KMS-11 (cell line): ENCODE measurements around the gene CTH.

ENCODE experiments used
- H2AFZ ChIP-seq: fragments of 200-600 bp; sonication (generic); 2 replicates; pipeline ENCODE4 v1.6.1; 2016; ENCODE audit warnings: antibody characterized with exemption, mixed run types, low read depth
- H3K27ac ChIP-seq: fragments of 200-600 bp; sonication (generic); 2 replicates; pipeline ENCODE4 v1.6.1; 2016; ENCODE audit warnings: mild to moderate bottlenecking, mixed run types
- H3K27me3 ChIP-seq: fragments of 200-600 bp; sonication (generic); 2 replicates; pipeline ENCODE4 v1.6.1; 2017; ENCODE audit warnings: mild to moderate bottlenecking, low read depth, mixed run types, moderate library complexity; ENCODE audit not compliant: insufficient read depth
- H3K36me3 ChIP-seq: fragments of 200-600 bp; sonication (generic); 2 replicates; pipeline ENCODE4 v1.6.1; 2017; ENCODE audit warnings: mild to moderate bottlenecking, mixed run types; ENCODE audit not compliant: insufficient read depth
- H3K4me1 ChIP-seq: fragments of 200-600 bp; sonication (generic); 2 replicates; pipeline ENCODE4 v1.6.1; 2016; ENCODE audit warnings: mild to moderate bottlenecking, low read depth, mixed run types; ENCODE audit not compliant: poor library complexity, severe bottlenecking
- H3K4me2 ChIP-seq: fragments of 200-600 bp; sonication (generic); 2 replicates; pipeline ENCODE4 v1.7.0; 2016; ENCODE audit warnings: mild to moderate bottlenecking, mixed run types
- H3K4me3 ChIP-seq: fragments of 200-600 bp; sonication (generic); IDR thresholded peaks from 2 replicates; pipeline ENCODE4 v1.6.1; 2017; ENCODE audit warnings: low read depth, low read length, mixed read lengths; ENCODE audit not compliant: insufficient read depth
- H3K79me2 ChIP-seq: fragments of 200-600 bp; sonication (generic); 2 replicates; pipeline ENCODE4 v1.6.1; 2016; ENCODE audit warnings: low read depth, mixed run types; ENCODE audit not compliant: insufficient read depth
- H3K9ac ChIP-seq: fragments of 200-600 bp; sonication (generic); 2 replicates; pipeline ENCODE4 v1.6.1; 2016; ENCODE audit warnings: mild to moderate bottlenecking, mixed run types
- H4K20me1 ChIP-seq: fragments of 200-600 bp; sonication (generic); 2 replicates; pipeline ENCODE4 v1.6.1; 2016; ENCODE audit warnings: mild to moderate bottlenecking, mixed run types; ENCODE audit not compliant: insufficient read depth
- TF ChIP-seq, protein P1 (sequence below): fragments of 200-600 bp; sonication (generic); conservative IDR thresholded peaks from 2 replicates; pipeline ENCODE4 v1.6.1; 2017; ENCODE audit warnings: low read depth, mild to moderate bottlenecking, antibody characterized with exemption, low read length, moderate library complexity, mixed read lengths

The CTH gene

DNA sequence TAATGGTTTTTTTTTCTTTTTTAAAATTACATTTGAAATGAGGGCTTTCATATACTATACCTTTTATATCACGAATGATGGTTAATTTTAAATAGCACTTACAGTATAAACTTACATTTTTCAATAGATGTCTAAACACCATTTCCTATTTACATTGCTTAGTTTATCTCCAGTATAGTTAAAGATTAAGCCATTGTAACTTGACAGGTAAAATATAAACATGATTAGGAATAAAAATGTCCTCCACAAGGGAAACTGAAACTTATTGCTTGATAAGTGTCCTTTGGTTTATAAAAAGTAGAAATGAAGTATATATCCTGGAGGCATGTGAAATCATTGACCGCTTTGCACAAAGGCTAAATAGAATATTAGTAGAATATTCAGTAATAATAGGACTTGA lies 20.2 kb downstream of the CTH start:
- Histone ChIP-seq H2AFZ (no peak overlapping the region), H3K27ac (no peak overlapping the region), H3K27me3 (no peaks in the 10 kb centered on the region), H3K4me3 (no peak overlapping the region), H3K9ac (no peak overlapping the region), H3K4me2 (no peak overlapping the region), H3K79me2 (no peaks in the 10 kb centered on the region), H3K36me3 (no peaks in the 10 kb centered on the region), H3K4me1 (no peaks in the 10 kb centered on the region), H4K20me1 (no peaks in the 10 kb centered on the region)
- TF ChIP-seq, protein P1, sequence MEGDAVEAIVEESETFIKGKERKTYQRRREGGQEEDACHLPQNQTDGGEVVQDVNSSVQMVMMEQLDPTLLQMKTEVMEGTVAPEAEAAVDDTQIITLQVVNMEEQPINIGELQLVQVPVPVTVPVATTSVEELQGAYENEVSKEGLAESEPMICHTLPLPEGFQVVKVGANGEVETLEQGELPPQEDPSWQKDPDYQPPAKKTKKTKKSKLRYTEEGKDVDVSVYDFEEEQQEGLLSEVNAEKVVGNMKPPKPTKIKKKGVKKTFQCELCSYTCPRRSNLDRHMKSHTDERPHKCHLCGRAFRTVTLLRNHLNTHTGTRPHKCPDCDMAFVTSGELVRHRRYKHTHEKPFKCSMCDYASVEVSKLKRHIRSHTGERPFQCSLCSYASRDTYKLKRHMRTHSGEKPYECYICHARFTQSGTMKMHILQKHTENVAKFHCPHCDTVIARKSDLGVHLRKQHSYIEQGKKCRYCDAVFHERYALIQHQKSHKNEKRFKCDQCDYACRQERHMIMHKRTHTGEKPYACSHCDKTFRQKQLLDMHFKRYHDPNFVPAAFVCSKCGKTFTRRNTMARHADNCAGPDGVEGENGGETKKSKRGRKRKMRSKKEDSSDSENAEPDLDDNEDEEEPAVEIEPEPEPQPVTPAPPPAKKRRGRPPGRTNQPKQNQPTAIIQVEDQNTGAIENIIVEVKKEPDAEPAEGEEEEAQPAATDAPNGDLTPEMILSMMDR = no peak

DNA sequence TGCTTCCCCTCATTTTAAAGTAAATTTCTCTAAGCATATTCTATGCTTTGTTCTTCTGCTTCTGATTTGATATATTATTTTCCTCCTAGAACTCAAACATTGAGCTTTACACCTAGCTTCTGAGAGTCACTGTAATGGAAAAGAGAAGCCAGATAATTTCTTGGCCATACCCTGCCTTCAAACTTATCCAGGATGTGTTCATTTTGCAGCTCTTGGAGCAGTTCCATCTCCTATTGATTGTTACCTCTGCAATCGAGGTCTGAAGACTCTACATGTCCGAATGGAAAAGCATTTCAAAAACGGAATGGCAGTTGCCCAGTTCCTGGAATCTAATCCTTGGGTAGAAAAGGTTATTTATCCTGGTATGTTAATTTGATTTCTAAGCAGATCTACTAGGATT lies 20.8 kb downstream of the CTH start:
- no peak overlapping the region for H3K9ac ChIP-seq
- H3K4me2 ChIP-seq = no peak overlapping the region
- no peaks in the 10 kb centered on the region for H3K4me1 ChIP-seq
- TF ChIP-seq, protein P1 = no peak
- H4K20me1 ChIP-seq = no peaks in the 10 kb centered on the region
- no peak overlapping the region for H3K27ac ChIP-seq
- H3K36me3 ChIP-seq = no peaks in the 10 kb centered on the region
- no peaks in the 10 kb centered on the region for H3K27me3 ChIP-seq
- no peak overlapping the region for H2AFZ ChIP-seq
- H3K79me2 ChIP-seq = no peaks in the 10 kb centered on the region
- H3K4me3 ChIP-seq = no peak overlapping the region

DNA sequence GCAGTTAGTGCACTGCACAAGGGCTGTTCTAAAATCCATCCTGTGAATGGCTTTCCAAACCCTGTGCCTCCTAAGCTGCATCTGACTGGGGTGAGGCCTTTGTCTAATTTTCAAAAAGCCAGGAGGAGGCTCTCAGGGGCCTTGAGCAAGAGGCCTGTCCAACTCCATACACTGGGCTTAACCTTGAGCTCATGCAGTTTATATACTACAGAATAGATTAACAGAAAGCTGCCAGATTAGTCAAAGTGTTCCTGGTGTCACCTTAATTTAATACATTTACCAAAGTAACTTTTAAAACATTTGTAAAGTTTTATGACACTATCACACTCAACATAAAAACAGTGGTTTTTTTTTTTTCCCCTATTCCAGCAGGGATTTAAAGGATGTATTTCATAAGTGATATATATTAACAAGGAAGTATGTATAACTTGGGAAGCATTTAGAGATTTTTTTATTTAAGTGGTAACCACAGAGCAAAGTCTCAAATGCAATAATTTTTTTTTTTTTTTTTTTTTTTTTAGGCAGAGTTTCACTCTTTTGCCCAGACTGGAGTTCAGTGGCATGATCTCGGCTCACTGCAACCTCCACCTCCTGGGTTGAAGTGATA lies 23.3 kb downstream of the CTH start:
- Histone ChIP-seq H3K36me3 (no peaks in the 10 kb centered on the region), H2AFZ (no peak overlapping the region), H3K27me3 (no peaks in the 10 kb centered on the region), H3K4me3 (no peak overlapping the region), H3K4me2 (no peak overlapping the region), H3K79me2 (no peaks in the 10 kb centered on the region), H3K4me1 (no peaks in the 10 kb centered on the region), H3K27ac (no peak overlapping the region), H3K9ac (no peak overlapping the region), H4K20me1 (no peaks in the 10 kb centered on the region)
- TF ChIP-seq, protein P1 = no peak

DNA sequence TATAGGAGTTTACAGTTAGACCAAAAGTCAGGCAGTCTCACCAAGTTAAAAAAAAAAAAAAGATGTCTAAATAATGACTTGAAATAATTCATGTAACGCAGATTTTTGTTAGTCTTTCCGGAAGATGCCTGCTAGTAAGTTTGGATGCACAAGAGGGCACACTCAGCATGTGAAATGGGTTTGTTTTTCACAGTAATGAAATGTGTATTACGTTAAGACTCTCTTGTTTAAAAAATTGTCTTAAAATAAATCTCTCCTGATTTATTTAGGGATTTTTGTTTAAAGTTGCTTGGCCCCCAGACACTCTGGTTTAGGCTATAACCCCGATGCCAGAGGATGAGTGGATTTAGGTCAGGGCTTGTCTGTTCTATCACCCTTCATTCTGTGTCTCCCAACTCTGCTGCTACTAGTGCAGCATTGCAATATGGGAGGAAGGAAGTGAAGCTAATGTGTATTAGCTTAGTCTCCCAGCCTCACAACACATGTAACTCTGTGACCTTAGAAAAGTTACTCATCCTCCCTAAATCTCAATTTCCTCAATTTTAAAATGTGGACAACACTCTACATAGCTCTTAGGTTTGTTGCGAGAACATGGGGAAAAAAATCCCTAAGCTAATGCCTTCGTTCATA lies 25.7 kb downstream of the CTH start:
- TF ChIP-seq, protein P1 = no peak
- Histone ChIP-seq H3K36me3 (no peaks in the 10 kb centered on the region), H3K27ac (no peak overlapping the region), H3K27me3 (no peaks in the 10 kb centered on the region), H3K9ac (no peak overlapping the region), H3K4me1 (no peaks in the 10 kb centered on the region), H3K4me3 (no peak overlapping the region), H3K4me2 (no peak overlapping the region), H2AFZ (no peak overlapping the region), H4K20me1 (no peaks in the 10 kb centered on the region), H3K79me2 (no peaks in the 10 kb centered on the region)
